Activated CD4-positive, alpha-beta T cell treated with anti-CD3 and anti-CD28 coated beads, Interleukin-2, amount 10 ng/mL, durations not matched to agents 24 days and 14 days (primary cell): ENCODE measurements around the gene HAP1. TPM values are rescaled to one million over a fixed set of nuclear protein-coding genes. Genes with fewer than 3 reads are reported as not detected.
A peak's percentile ranks its signal among the peaks of the same experiment; 100 is the strongest.

ENCODE experiments used
- DNase-seq: peaks from one replicate; pipeline ENCODE4 v3.0.0; 2022
- H3K27ac Mint-ChIP-seq: one replicate; pipeline ENCODE4 v1.8.0; 2022; ENCODE audit warnings: mild to moderate bottlenecking, mixed read lengths
- H3K27me3 Mint-ChIP-seq: one replicate; pipeline ENCODE4 v1.8.0; 2022; ENCODE audit warnings: mixed read lengths
- H3K36me3 Mint-ChIP-seq: one replicate; pipeline ENCODE4 v1.8.0; 2022; ENCODE audit warnings: low read depth, mild to moderate bottlenecking, mixed read lengths
- H3K4me1 Mint-ChIP-seq: one replicate; pipeline ENCODE4 v1.8.0; 2021; ENCODE audit warnings: mixed read lengths
- H3K4me3 Mint-ChIP-seq: one replicate; pipeline ENCODE4 v1.8.0; 2022; ENCODE audit warnings: mild to moderate bottlenecking, moderate library complexity, mixed read lengths
- H3K9me3 Mint-ChIP-seq: one replicate; pipeline ENCODE4 v1.8.0; 2021; ENCODE audit warnings: mixed read lengths
- intact Hi-C: fragments of 100-400 bp; cut with micrococcal nuclease; formaldehyde crosslinking; loops from one replicate; pipeline ENCODE4 v1.15.1; 2023
- total RNA-seq: library from RNA; stranded (reverse); gene quantifications from 2 replicates; pipeline ENCODE4 v1.2.3, GENCODE V29; 2022

The HAP1 gene
- total RNA-seq, 1 donor from 2014 or later = 0.05 TPM

DNA sequence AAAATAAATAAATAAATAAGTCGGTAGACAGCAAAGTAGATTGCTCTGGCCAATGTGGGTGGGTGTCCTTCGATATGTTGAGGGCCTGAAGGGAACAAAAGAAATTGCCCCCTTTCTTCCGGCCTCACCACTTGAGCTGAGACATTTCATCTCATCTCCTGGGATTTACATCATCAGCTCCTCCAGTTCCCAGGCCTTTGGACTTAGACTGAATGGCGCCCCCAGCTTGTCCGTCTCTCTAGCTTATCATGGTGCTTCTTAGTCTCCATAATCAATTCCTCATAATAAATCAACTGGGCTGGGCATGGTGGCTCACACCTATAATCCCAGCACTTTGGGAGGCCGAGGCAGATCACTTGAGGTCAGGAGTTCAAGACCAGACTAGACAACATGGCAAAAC is 13.8 kb upstream of the HAP1 start:
- H3K27me3 Mint-ChIP-seq = peaks cover 6% of the 10 kb centered on the region
- no peak overlapping the region for H3K4me3 Mint-ChIP-seq
- intact Hi-C loops = no loop called here
- H3K27ac Mint-ChIP-seq = no peak overlapping the region
- no peaks in the 10 kb centered on the region for H3K36me3 Mint-ChIP-seq
- no peaks in the 10 kb centered on the region for H3K9me3 Mint-ChIP-seq
- no peak for DNase-seq
- no peaks in the 10 kb centered on the region for H3K4me1 Mint-ChIP-seq

GRCh38 chr17:41741709-41742108 is 7.3 kb upstream of the HAP1 start:
- H3K27ac Mint-ChIP-seq = no peak overlapping the region
- no peaks in the 10 kb centered on the region for H3K9me3 Mint-ChIP-seq
- H3K36me3 Mint-ChIP-seq = no peaks in the 10 kb centered on the region
- H3K27me3 Mint-ChIP-seq = peaks cover 10% of the 10 kb centered on the region
- no peak overlapping the region for H3K4me3 Mint-ChIP-seq
- intact Hi-C loops = no loop called here
- DNase-seq = no peak
- H3K4me1 Mint-ChIP-seq = peaks cover 5% of the 10 kb centered on the region

GRCh38 chr17:41740506-41740905 is 6.1 kb upstream of the HAP1 start:
- H3K4me3 Mint-ChIP-seq = no peak overlapping the region
- H3K4me1 Mint-ChIP-seq = peaks cover 5% of the 10 kb centered on the region
- no peak for DNase-seq
- H3K36me3 Mint-ChIP-seq = no peaks in the 10 kb centered on the region
- intact Hi-C loops = no loop called here
- H3K9me3 Mint-ChIP-seq = no peaks in the 10 kb centered on the region
- H3K27ac Mint-ChIP-seq = no peak overlapping the region
- H3K27me3 Mint-ChIP-seq = peaks cover 17% of the 10 kb centered on the region

GRCh38 chr17:41739661-41740352 is 5.4 kb upstream of the HAP1 start:
- H3K27me3 Mint-ChIP-seq = peaks cover 20% of the 10 kb centered on the region
- H3K36me3 Mint-ChIP-seq = no peaks in the 10 kb centered on the region
- no peak overlapping the region for H3K4me3 Mint-ChIP-seq
- no peaks in the 10 kb centered on the region for H3K9me3 Mint-ChIP-seq
- peak overlapping the region; percentile 0 for H3K27ac Mint-ChIP-seq
- DNase-seq = no peak
- H3K4me1 Mint-ChIP-seq = peaks cover 7% of the 10 kb centered on the region
- intact Hi-C loops = loop anchor here (5.0 kb wide), 1 partner anchor 47 kb away; the partner anchor contains the start of gene JUP

GRCh38 chr17:41738801-41739112 is 4.3 kb upstream of the HAP1 start:
- Mint-ChIP-seq H3K9me3 (no peaks in the 10 kb centered on the region), H3K4me3 (no peak overlapping the region), H3K4me1 (peaks cover 9% of the 10 kb centered on the region), H3K27me3 (peaks cover 21% of the 10 kb centered on the region), H3K36me3 (no peaks in the 10 kb centered on the region), H3K27ac (no peak overlapping the region)
- intact Hi-C loops = loop anchor here (1.0 to 5.0 kb wide), 3 partner anchors 49 to 147 kb away; partner anchors contain the start of gene JUP
- no peak for DNase-seq

DNA sequence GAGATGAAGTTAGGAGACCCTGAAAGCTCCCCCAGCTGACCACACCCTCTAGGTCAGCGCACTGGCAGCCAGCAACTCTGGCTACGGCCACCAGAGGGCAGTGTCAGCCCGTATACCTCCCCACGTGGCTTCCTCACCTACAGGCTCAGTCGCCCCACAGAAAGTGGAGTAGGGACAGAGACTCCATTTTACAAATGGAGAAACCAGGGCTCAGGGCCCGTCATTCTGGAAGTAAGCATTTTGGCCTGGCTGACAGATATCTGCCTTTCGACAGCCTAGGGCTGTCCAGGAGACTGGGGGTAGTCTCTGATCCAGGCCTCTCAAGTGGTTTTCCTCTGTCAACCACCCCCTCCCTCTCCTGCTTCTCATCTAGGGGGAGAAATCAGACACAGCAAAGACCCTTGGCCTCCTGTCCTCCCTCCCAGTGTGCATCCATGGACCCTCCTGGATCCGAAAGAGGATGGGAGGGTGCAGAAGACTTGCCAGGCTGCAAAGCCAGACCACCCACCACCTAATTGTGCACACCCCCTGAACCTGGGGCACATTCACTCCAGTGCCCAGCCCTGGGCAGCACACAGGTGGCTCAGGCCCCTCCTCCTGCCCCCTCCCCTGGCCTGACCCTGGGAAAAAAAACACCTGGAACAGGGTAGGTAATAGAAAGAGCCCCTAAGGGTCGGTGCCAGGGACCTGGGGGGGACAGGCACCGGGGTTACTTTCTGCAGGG is 3.8 kb upstream of the HAP1 start:
- Mint-ChIP-seq H3K4me1 (peaks cover 11% of the 10 kb centered on the region), H3K27ac (peak overlapping the region; percentile 71), H3K27me3 (peaks cover 25% of the 10 kb centered on the region), H3K4me3 (no peak overlapping the region), H3K36me3 (no peaks in the 10 kb centered on the region), H3K9me3 (no peaks in the 10 kb centered on the region)
- DNase-seq = peak; percentile 94
- intact Hi-C loops = loop anchor here (1.0 to 5.0 kb wide), 3 partner anchors 49 to 147 kb away; partner anchors contain the start of gene JUP

DNA sequence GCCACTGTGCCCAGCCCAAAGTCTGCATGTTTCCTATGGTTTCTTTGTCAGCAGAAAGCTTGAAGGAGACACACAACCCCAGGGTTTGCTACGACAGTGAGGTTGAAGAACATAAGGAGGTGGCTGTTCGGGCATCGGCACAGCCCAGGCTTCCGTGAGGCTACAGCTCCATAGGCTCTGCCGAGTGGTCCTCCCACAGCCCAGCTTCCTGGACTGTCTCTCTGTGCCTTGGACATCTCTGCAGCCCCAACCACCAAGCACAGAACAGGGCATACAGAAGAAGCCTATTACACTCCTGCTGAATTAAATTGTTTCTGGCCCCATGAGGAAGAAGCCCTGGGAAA is 3.2 kb upstream of the HAP1 start:
- peaks cover 30% of the 10 kb centered on the region for H3K27me3 Mint-ChIP-seq
- H3K9me3 Mint-ChIP-seq = no peaks in the 10 kb centered on the region
- H3K4me3 Mint-ChIP-seq = no peak overlapping the region
- H3K36me3 Mint-ChIP-seq = no peaks in the 10 kb centered on the region
- H3K27ac Mint-ChIP-seq = peak overlapping the region; percentile 71
- H3K4me1 Mint-ChIP-seq = peaks cover 11% of the 10 kb centered on the region
- intact Hi-C loops = loop anchor here (1.0 to 5.0 kb wide), 3 partner anchors 50 to 148 kb away; partner anchors contain the start of gene JUP
- no peak for DNase-seq

- Mint-ChIP-seq H3K4me3 (no peak overlapping the region), H3K27ac (no peak overlapping the region)
Observed at GRCh38 chr17:41736983-41737679, 2.7 kb upstream of the HAP1 start.

GRCh38 chr17:41735744-41736143 is 1.3 kb upstream of the HAP1 start:
- intact Hi-C loops = loop anchor here (5.0 kb wide), 1 partner anchor 52 kb away; the partner anchor contains the start of gene JUP
- Mint-ChIP-seq H3K4me3 (no peak overlapping the region), H3K27ac (no peak overlapping the region), H3K36me3 (no peaks in the 10 kb centered on the region), H3K9me3 (no peaks in the 10 kb centered on the region), H3K4me1 (peaks cover 11% of the 10 kb centered on the region), H3K27me3 (peaks cover 47% of the 10 kb centered on the region)
- DNase-seq = no peak

More at GRCh38 chr17:41736983-41737679, 2.7 kb upstream of the HAP1 start:
- no peak for DNase-seq
- Mint-ChIP-seq H3K36me3 (no peaks in the 10 kb centered on the region), H3K27me3 (peaks cover 35% of the 10 kb centered on the region), H3K4me1 (peaks cover 11% of the 10 kb centered on the region), H3K9me3 (no peaks in the 10 kb centered on the region)
- intact Hi-C loops = loop anchor here (5.0 kb wide), 1 partner anchor 50 kb away; the partner anchor contains the start of gene JUP

- H3K36me3 Mint-ChIP-seq = no peaks in the 10 kb centered on the region
- no peak overlapping the region for H3K27ac Mint-ChIP-seq
- peaks cover 11% of the 10 kb centered on the region for H3K4me1 Mint-ChIP-seq
- peaks cover 50% of the 10 kb centered on the region for H3K27me3 Mint-ChIP-seq
- no peak for DNase-seq
- peak overlapping the region; percentile 52 for H3K4me3 Mint-ChIP-seq
- no peaks in the 10 kb centered on the region for H3K9me3 Mint-ChIP-seq
- intact Hi-C loops = loop anchor here (5.0 kb wide), 1 partner anchor 52 kb away; the partner anchor contains the start of gene JUP
Observed at GRCh38 chr17:41734949-41735313, 488 bp upstream of the HAP1 start.

DNA sequence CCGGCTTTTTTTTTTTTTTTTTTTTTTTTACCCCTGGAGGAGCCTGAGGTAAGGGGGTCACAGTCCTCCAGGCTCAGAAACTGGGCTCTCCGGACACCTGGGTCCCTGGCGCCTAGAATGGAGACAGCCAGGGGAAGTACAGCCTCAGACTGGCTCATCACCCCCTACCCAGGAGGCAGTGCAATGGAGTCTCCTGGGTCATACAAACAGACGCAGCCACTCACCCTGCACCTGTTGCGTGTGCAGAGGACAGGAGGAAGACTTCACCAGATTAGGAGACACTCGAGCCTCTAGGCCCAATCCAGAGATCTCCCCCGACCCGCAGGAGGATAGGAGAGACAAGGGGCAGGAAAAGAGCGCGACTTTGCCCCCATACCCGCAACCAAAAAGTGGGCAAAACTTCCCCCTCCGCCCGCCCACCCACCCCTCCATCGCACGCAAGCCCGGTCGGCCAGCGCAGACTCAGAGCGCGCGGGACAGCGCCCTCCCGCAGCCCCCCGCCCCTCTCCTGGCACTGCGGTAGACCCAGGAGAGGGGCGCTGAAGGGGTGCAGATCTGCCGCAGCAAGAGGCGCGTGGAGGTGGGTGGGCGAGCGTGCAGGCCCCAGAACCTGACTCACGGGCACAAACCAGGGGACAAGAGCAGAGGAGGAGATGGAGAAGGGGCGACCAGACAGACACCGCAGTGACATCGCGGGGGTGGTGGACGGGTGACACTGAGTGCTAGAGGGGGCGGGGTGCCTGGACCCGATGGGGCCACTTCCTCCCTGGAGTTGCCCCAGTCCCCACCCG is 900 bp downstream of the HAP1 start:
- Mint-ChIP-seq H3K27me3 (peaks cover 52% of the 10 kb centered on the region), H3K27ac (no peak overlapping the region), H3K36me3 (no peaks in the 10 kb centered on the region), H3K4me3 (peak overlapping the region; percentile 35), H3K4me1 (peaks cover 11% of the 10 kb centered on the region), H3K9me3 (no peaks in the 10 kb centered on the region)
- intact Hi-C loops = no loop called here
- DNase-seq = no peak

GRCh38 chr17:41731836-41732235 is 2.6 kb downstream of the HAP1 start:
- intact Hi-C loops = no loop called here
- DNase-seq = no peak
- Mint-ChIP-seq H3K27ac (no peak overlapping the region), H3K4me1 (peaks cover 6% of the 10 kb centered on the region), H3K4me3 (no peak overlapping the region), H3K9me3 (no peaks in the 10 kb centered on the region), H3K27me3 (peaks cover 48% of the 10 kb centered on the region), H3K36me3 (no peaks in the 10 kb centered on the region)

- no peaks in the 10 kb centered on the region for H3K9me3 Mint-ChIP-seq
- peaks cover 6% of the 10 kb centered on the region for H3K4me1 Mint-ChIP-seq
- peaks cover 35% of the 10 kb centered on the region for H3K27me3 Mint-ChIP-seq
- H3K4me3 Mint-ChIP-seq = no peak overlapping the region
- H3K36me3 Mint-ChIP-seq = no peaks in the 10 kb centered on the region
- H3K27ac Mint-ChIP-seq = no peak overlapping the region
- intact Hi-C loops = no loop called here
- DNase-seq = no peak
Observed at GRCh38 chr17:41730479-41730878, 4.0 kb downstream of the HAP1 start.
